GM12874 (cell line): Measurements from ENCODE around the gene ACER3.

Source experiments
- TF ChIP-seq, protein P1 (sequence below): IDR thresholded peaks from 2 replicates; pipeline ENCODE4 v1.5.1; 2011; ENCODE audit warnings: low read depth, mild to moderate bottlenecking, control low read depth, low read length, moderate library complexity; ENCODE audit not compliant: insufficient read depth

ACER3 gene

GRCh38 chr11:77040889-77041288, 180.2 kb downstream of the ACER3 start:
- TF ChIP-seq, protein P1, sequence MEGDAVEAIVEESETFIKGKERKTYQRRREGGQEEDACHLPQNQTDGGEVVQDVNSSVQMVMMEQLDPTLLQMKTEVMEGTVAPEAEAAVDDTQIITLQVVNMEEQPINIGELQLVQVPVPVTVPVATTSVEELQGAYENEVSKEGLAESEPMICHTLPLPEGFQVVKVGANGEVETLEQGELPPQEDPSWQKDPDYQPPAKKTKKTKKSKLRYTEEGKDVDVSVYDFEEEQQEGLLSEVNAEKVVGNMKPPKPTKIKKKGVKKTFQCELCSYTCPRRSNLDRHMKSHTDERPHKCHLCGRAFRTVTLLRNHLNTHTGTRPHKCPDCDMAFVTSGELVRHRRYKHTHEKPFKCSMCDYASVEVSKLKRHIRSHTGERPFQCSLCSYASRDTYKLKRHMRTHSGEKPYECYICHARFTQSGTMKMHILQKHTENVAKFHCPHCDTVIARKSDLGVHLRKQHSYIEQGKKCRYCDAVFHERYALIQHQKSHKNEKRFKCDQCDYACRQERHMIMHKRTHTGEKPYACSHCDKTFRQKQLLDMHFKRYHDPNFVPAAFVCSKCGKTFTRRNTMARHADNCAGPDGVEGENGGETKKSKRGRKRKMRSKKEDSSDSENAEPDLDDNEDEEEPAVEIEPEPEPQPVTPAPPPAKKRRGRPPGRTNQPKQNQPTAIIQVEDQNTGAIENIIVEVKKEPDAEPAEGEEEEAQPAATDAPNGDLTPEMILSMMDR: no peak

DNA sequence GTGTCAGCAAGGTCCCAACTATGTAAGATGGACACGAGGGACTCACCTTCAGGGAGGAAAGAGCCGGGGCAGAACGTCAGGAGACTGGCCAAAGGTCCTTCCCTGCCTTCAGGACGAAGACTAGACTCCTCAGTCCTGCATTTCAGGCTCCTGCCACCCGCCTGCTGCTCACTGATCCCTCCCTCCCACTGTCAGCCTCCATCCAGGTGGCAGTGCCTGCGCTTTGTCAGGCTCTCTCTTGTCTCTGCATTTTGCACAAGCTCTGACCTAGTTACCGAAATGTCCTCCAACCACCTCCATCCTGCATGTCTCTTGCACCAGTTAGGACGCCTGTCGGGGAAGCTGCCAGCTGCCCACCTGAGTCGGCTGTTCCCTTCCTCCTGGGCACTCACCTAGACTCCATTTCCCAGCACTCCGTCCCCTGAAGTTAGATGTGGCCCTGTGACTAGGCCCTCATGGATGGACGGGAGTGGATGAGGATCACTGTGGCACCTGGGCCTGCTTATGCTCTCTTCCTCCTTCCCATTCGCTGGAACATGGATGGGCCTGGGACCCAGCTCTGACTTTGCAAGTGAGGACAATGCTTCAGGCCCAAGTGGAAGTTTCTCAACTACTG, 181.5 kb downstream of the ACER3 start:
- TF ChIP-seq, protein P1: no peak

GRCh38 chr11:77044356-77044755, 183.6 kb downstream of the ACER3 start:
- TF ChIP-seq, protein P1: no peak

GRCh38 chr11:77044886-77045285, 184.2 kb downstream of the ACER3 start:
- TF ChIP-seq, protein P1: no peak

DNA sequence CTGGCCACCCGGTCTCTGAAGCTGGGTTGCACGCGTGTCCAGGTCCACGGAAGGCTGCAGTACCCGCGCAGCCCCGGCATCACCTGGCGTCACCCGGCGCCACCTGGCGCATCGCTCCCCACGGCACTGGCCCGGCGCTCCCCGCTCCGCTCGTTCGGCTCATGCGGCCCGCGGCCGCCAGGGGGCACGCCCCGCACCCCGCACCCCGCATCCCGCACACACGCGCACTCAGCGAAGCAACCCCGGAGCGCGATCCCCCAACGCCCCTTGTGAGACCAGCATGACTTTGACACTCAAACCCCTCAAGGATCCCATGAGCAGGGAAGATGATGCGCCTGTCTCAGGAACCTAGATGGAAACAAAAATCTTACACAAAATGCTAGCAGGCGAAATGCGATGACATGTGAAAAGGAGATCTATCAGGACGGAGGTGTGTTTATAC, 185.4 kb downstream of the ACER3 start:
- TF ChIP-seq, protein P1: peak; percentile 91

- TF ChIP-seq, protein P1: peak; percentile 51
Measured at GRCh38 chr11:77047007-77047927, 186.5 kb downstream of the ACER3 start.

DNA sequence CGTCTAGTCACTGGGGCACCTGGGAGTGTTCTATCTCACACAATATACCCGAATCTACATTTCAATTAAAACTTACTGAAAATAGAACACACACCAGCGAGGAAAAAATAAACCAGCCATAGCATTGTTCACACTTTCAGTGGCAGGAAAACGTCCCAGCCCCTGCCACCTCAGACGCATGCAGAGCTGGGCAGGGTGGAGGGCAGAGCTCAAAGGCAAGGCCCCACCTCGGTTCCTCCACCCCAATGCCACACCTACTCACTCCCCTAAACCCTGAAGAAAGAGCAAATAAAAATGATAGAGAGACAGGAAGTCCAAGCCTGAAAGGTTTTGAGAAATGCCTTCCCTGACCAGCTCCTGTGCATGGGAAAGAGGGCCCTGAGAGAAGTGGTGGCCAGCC, 188.3 kb downstream of the ACER3 start:
- TF ChIP-seq, protein P1: no peak
